Calu3 (cell line): ENCODE results near the gene GPR143. TPM values are rescaled to one million over a fixed set of nuclear protein-coding genes. Genes with fewer than 3 reads are reported as not detected.

Experiments used
- BruUV-seq: library from RNA; stranded (reverse); fragments of 400-500 nt; replicated peaks from 2 replicates; lab custom pipeline; 2021; lab: Mats Ljungman, UMichigan
- CTCF ChIA-PET: fragments of 300-600 bp; sonication (Branson Sonifier 250); formaldehyde crosslinking; loops from one replicate; lab custom pipeline; 2022; ENCODE audit warnings: antibody characterized with exemption; lab: Charles Lee
- DNase-seq: peaks from one replicate; pipeline ENCODE4 v3.0.0; 2022
- H3K27ac Mint-ChIP-seq: one replicate; pipeline ENCODE4 v1.8.0; 2022; ENCODE audit warnings: mixed read lengths; ENCODE audit not compliant: unreplicated experiment
- H3K27me3 Mint-ChIP-seq: one replicate; pipeline ENCODE4 v1.8.0; 2022; ENCODE audit warnings: mixed read lengths; ENCODE audit not compliant: unreplicated experiment
- H3K36me3 Mint-ChIP-seq: one replicate; pipeline ENCODE4 v1.8.0; 2022; ENCODE audit warnings: mild to moderate bottlenecking, moderate library complexity, mixed read lengths; ENCODE audit not compliant: insufficient read depth, unreplicated experiment
- H3K4me1 Mint-ChIP-seq: one replicate; pipeline ENCODE4 v1.8.0; 2022; ENCODE audit warnings: mild to moderate bottlenecking, low read depth, mixed read lengths; ENCODE audit not compliant: unreplicated experiment
- H3K4me3 Mint-ChIP-seq: one replicate; pipeline ENCODE4 v1.8.0; 2022; ENCODE audit warnings: mild to moderate bottlenecking, low read depth, moderate library complexity, mixed read lengths; ENCODE audit not compliant: unreplicated experiment
- H3K9me3 Mint-ChIP-seq: one replicate; pipeline ENCODE4 v1.8.0; 2022; ENCODE audit warnings: low read depth, mixed read lengths; ENCODE audit not compliant: unreplicated experiment
- intact Hi-C: fragments of 100-400 bp; cut with micrococcal nuclease; formaldehyde crosslinking; loops from one replicate; pipeline ENCODE4 v1.10.0; 2022; ENCODE audit not compliant: unreplicated experiment
- total RNA-seq: library from RNA; stranded (reverse); gene quantifications from 2 replicates; pipeline ENCODE4 v1.2.3, GENCODE V29; 2022
- TF ChIP-seq, protein P1 (sequence below): fragments of 200-600 bp; IDR thresholded peaks from one replicate; pipeline ENCODE4 v1.8.0; 2022; ENCODE audit warnings: antibody characterized with exemption; ENCODE audit not compliant: unreplicated experiment

GPR143 gene
- total RNA-seq, 1 experiment from 2014 or later, result 8.3 TPM

DNA sequence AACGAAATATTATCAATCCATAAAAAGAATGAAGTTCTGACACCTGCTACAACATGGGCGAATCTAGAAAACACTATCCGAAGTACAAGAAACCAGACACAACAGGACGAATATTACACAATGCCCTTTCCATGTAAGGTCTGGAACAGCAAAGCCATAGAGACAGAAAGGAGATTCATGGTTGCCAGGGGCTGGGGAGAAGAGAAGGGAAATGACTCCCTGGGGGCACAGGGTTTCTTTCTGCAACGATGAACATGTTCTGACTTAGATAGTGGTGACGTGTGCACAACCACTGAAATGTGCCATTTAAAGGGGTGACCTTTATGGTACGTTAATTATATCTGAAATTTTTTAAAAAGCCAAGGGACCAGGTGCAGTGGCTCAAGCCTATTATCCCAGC lies 28.3 kb downstream of the GPR143 start:
- Mint-ChIP-seq H3K27me3 (no peaks in the 10 kb centered on the region), H3K9me3 (no peaks in the 10 kb centered on the region), H3K27ac (no peak overlapping the region), H3K4me3 (no peak overlapping the region), H3K4me1 (no peaks in the 10 kb centered on the region), H3K36me3 (no peaks in the 10 kb centered on the region)
- no TSS peak for BruUV-seq
- CTCF ChIA-PET, result no interaction called here
- DNase-seq, result no peak
- intact Hi-C loops, result no loop called here
- TF ChIP-seq, protein P1, sequence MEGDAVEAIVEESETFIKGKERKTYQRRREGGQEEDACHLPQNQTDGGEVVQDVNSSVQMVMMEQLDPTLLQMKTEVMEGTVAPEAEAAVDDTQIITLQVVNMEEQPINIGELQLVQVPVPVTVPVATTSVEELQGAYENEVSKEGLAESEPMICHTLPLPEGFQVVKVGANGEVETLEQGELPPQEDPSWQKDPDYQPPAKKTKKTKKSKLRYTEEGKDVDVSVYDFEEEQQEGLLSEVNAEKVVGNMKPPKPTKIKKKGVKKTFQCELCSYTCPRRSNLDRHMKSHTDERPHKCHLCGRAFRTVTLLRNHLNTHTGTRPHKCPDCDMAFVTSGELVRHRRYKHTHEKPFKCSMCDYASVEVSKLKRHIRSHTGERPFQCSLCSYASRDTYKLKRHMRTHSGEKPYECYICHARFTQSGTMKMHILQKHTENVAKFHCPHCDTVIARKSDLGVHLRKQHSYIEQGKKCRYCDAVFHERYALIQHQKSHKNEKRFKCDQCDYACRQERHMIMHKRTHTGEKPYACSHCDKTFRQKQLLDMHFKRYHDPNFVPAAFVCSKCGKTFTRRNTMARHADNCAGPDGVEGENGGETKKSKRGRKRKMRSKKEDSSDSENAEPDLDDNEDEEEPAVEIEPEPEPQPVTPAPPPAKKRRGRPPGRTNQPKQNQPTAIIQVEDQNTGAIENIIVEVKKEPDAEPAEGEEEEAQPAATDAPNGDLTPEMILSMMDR, result no peak

DNA sequence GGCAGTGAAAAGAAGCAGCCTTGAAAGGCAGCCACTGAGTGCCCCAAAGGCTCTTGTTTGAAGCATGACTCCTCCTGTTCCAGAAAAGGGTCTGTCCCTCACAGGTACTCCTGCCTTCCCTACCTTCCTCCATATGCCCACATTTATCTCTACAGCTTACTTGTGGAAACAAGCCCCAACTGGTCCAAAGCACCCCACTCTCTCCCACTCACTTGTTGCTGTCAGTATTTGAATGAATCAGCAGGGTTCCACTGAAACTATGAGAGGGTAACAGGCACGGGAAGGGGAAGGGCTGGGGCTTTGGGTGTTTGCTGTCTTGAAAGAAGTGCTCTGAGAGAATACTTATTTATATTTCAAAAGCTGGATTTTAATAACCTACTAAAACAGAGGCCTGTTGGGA lies 34.9 kb downstream of the GPR143 start:
- TF ChIP-seq, protein P1, result no peak
- Mint-ChIP-seq H3K27me3 (no peaks in the 10 kb centered on the region), H3K4me1 (no peaks in the 10 kb centered on the region), H3K4me3 (no peak overlapping the region), H3K9me3 (peaks cover 4% of the 10 kb centered on the region), H3K27ac (no peak overlapping the region), H3K36me3 (no peaks in the 10 kb centered on the region)
- intact Hi-C loops, result no loop called here
- no peak for DNase-seq
- CTCF ChIA-PET, result no interaction called here
- no TSS peak for BruUV-seq

DNA sequence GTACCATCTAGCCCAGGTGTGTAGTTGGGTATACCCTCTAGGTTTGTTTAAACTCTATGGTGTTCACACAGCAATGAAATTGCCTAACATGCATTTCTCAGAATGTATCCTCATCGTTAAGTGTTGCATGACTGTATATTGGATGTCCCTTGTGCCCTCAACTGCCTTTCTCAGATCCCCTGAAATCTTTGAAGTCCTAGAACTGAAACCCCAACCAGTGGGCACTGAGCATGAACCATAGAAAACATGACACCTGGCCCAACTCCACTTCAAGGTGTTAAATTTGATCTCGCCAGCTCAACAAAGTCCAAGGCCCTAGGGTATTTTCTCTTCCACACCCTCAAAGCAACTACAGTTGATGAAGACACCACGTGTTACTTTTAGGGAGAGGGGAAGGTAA lies 35.6 kb downstream of the GPR143 start:
- DNase-seq, result no peak
- no TSS peak for BruUV-seq
- Mint-ChIP-seq H3K27ac (no peak overlapping the region), H3K4me1 (no peaks in the 10 kb centered on the region), H3K9me3 (peaks cover 4% of the 10 kb centered on the region), H3K36me3 (no peaks in the 10 kb centered on the region), H3K27me3 (no peaks in the 10 kb centered on the region), H3K4me3 (no peak overlapping the region)
- intact Hi-C loops, result no loop called here
- TF ChIP-seq, protein P1, result no peak
- CTCF ChIA-PET, result no interaction called here

DNA sequence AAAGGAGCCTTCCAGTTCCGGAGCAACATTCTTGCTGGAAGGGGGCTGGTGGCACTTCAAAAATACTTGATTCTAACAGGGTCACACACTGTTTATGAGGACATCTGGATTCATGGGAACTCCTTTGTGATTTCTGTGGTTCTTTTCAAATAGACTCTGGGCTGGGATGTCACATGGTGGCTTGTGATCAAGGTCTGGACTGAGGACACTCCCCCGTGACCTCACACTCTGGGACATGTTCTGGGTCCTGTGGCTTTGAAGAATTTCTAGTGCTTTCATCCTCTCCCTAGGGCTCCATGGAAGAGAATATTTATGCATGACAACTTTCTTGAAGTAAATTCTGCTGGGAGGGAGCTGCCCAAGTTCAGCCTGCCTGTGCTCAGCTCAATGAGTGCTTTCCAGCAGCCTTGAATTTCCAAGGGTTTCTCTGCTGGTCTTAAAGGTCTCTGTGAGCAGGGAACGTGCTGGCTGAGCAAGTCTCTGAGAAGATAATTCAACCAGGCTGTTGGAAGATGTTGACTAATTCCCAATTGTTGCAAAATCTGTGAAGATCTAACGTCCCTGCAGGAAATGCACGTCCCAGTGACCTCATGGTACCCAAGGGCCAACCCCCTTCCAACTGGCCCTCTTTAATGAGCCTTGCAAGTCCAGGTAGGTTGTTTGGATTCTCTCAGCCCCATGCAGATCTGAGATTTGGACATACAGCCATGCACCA lies 36.3 kb downstream of the GPR143 start:
- Mint-ChIP-seq H3K27me3 (no peaks in the 10 kb centered on the region), H3K4me3 (no peak overlapping the region), H3K9me3 (peaks cover 4% of the 10 kb centered on the region), H3K36me3 (no peaks in the 10 kb centered on the region), H3K27ac (no peak overlapping the region), H3K4me1 (no peaks in the 10 kb centered on the region)
- DNase-seq, result no peak
- intact Hi-C loops, result no loop called here
- BruUV-seq, result no TSS peak
- TF ChIP-seq, protein P1, result no peak
- CTCF ChIA-PET, result no interaction called here
